Ovary (tissue), 9 donors: ENCODE measurements around the gene NCS1. TPM values are rescaled to one million over a fixed set of nuclear protein-coding genes. Genes with fewer than 3 reads are reported as not detected.

Experiments used
- DNase-seq, 5 donors: peaks; one replicate each; pipeline ENCODE4 v3.0.0-alpha.2; 2019 to 2020
- H3K27ac ChIP-seq, 2 donors: fragments of 200-600 bp; one replicate each; pipeline versions ENCODE4 v1.5.1 to v1.8.0; 2019 to 2022
- H3K27me3 ChIP-seq: fragments of 200-600 bp; one replicate; pipeline ENCODE4 v1.8.0; 2022
- H3K36me3 ChIP-seq: fragments of 200-600 bp; sonication (generic); one replicate; pipeline ENCODE4 v1.5.1; 2019
- H3K4me1 ChIP-seq: one replicate; pipeline ENCODE4 v1.8.1; 2013; ENCODE audit warnings: mild to moderate bottlenecking, moderate library complexity; ENCODE audit not compliant: insufficient read depth
- H3K4me3 ChIP-seq: fragments of 200-600 bp; sonication (generic); one replicate; pipeline ENCODE4 v1.5.1; 2017
- H3K9me3 ChIP-seq, 2 donors: fragments of 200-600 bp in 1 of 2; sonication (generic) in 1 of 2; one replicate each; pipeline versions ENCODE4 v1.5.1 to v1.8.1; 2013 to 2019; ENCODE audit warnings: mild to moderate bottlenecking in 1 of 2, moderate library complexity in 1 of 2
- EP300 ChIP-seq: sonication (generic); formaldehyde crosslinking; IDR thresholded peaks from one replicate; pipeline ENCODE4 v1.6.1; 2017; ENCODE audit warnings: antibody characterized with exemption
- POLR2A ChIP-seq: fragments of 450-650 bp; IDR thresholded peaks from one replicate; pipeline ENCODE4 v1.6.1; 2017; ENCODE audit warnings: antibody characterized with exemption, mild to moderate bottlenecking, moderate library complexity
- WGBS, 3 donors: extraction: QIAGEN DNeasy Blood & Tissue Kit in 1 of 3; methylation state at CpG; one replicate each; pipeline versions ENCODE4 v1.1.5 to v1.1.7; 2013 to 2017; 5-methylcytosine and 5-hydroxymethylcytosine counted together
- intact Hi-C, 4 donors: fragments of 100-400 bp; cut with DNase I; formaldehyde crosslinking; loops; one replicate each; pipeline versions ENCODE4 v1.11.0 to v1.15.1; 2022 to 2023
- polyA plus RNA-seq, 2 donors: library from polyadenylated mRNA; stranded (reverse); fragments of 200-250 nt in 1 of 2; fragments of 350-450 nt in 1 of 2; fragmentation: Illumina TruSeq in 1 of 2; extraction: RNeasy Lipid Tissue Mini Kit (QIAGEN cat#74804) in 1 of 2; gene quantifications; one replicate each; pipeline ENCODE4 v1.2.3, GENCODE V29; 2013 to 2014
- total RNA-seq, 7 donors: library from RNA; depleted of rRNA in 2 of 7; stranded (reverse); fragments of >200 nt in 2 of 7; fragmentation: NEBNext Ultra II Directional in 3 of 7; extraction: Animal tissue kit (Norgen Biotek cat#: 25700) in 3 of 7; gene quantifications; one replicate each; pipeline versions ENCODE4 v1.1.0 to v1.2.4, GENCODE V29; 2016 to 2023
- TF ChIP-seq, protein P1 (sequence below), 3 donors: fragments of 450-650 bp in 2 of 3; fragments of 200-600 bp in 1 of 3; IDR thresholded peaks; one replicate each; pipeline versions ENCODE4 v1.5.1 to v1.8.0; 2016 to 2022; ENCODE audit warnings: antibody characterized with exemption in 3 of 3, mild to moderate bottlenecking in 1 of 3
- donor health status: DM: no; HTN: no; CAD: no; lungs with moderate emphysema.
- donor health status: DM: no; HTN: no; CAD: no.
- donor health status: Bipolar disorder and iron deficiency.
- donor health status: DM: yes; HTN: yes; CAD: no.
- donor health status: DM: no; HTN: no; CAD: no.
- donor health status: DM: yes; HTN: yes; CAD: no.

Gene NCS1
- total and polyA plus RNA-seq, 9 donors, result 3.6 to 46.7 (median 25.0) TPM

DNA sequence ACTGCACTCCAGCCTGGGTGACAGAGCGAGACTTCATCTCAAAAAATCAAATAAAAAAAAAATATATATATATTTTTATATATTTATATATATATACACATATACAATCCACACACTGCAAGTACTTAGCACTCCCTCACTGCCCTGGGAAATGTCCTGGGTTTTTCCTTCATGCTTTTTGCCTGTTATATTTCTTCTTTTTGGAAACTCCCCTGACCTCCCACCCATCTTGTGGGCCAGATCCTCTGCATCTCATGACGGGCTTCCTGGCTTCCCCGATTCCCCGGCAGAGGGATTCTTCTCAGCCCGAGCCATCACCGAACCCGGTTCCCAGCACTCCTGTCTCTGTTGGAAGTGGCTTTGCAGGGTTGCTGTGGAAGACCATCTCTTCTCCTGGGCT, 39.5 kb upstream of the NCS1 start:
- Histone ChIP-seq H3K36me3 (no peaks in the 10 kb centered on the region), H3K4me1 (no peaks in the 10 kb centered on the region), H3K27ac (no peak overlapping the region), H3K27me3 (no peaks in the 10 kb centered on the region), H3K4me3 (no peak overlapping the region), H3K9me3 (no peaks in the 10 kb centered on the region)
- 91 to 94% (median 92%) methylated on average over 7 of the region's 7 CpGs for WGBS, 3 donors
- intact Hi-C loops, result no loop called here
- TF ChIP-seq, protein P1, sequence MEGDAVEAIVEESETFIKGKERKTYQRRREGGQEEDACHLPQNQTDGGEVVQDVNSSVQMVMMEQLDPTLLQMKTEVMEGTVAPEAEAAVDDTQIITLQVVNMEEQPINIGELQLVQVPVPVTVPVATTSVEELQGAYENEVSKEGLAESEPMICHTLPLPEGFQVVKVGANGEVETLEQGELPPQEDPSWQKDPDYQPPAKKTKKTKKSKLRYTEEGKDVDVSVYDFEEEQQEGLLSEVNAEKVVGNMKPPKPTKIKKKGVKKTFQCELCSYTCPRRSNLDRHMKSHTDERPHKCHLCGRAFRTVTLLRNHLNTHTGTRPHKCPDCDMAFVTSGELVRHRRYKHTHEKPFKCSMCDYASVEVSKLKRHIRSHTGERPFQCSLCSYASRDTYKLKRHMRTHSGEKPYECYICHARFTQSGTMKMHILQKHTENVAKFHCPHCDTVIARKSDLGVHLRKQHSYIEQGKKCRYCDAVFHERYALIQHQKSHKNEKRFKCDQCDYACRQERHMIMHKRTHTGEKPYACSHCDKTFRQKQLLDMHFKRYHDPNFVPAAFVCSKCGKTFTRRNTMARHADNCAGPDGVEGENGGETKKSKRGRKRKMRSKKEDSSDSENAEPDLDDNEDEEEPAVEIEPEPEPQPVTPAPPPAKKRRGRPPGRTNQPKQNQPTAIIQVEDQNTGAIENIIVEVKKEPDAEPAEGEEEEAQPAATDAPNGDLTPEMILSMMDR (IDR thresholded peaks at IDR 0.05), result no peak
- TF ChIP-seq EP300 (no peak), POLR2A (no peak)
- DNase-seq, result no peak

DNA sequence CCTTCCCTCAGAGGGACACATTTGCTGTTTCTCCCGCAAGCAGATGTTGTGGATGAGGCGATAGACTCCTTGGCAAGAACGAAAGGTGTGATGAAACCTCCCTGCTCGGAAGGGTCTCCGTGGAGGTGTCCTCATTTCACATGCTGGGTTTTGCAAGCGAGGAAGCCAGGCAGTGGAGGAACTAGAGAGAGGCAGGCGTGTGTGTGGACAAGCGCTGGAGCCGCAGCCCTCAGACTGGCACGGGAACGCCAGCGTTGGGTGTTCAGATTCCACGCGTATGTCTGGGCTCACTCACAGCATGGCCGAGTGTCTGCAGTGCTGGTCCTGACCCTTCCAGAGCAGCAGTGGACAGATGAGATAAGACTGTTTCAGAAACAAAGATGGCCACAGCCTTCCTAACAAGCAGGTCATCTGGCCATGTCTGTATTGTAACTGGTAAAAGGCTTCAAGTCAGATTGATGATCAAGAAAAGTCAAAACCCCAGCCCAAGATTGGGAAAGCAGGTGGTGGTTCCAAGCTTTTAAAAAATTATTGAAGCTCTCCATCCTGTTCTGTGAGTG, 35.0 kb upstream of the NCS1 start:
- intact Hi-C loops, result no loop called here
- Histone ChIP-seq H3K27me3 (no peaks in the 10 kb centered on the region), H3K4me1 (peaks cover 10% of the 10 kb centered on the region), H3K36me3 (no peaks in the 10 kb centered on the region), H3K4me3 (no peak overlapping the region), H3K9me3 (no peaks in the 10 kb centered on the region), H3K27ac (peak overlapping the region in 1 of 2 donors; percentile 66)
- 93 to 98% (median 96%) methylated on average over 15 of the region's 15 CpGs for WGBS, 3 donors
- TF ChIP-seq EP300, result no peak
- TF ChIP-seq POLR2A, result no peak
- TF ChIP-seq, protein P1 (IDR thresholded peaks at IDR 0.05), result no peak
- DNase-seq, result no peak

DNA sequence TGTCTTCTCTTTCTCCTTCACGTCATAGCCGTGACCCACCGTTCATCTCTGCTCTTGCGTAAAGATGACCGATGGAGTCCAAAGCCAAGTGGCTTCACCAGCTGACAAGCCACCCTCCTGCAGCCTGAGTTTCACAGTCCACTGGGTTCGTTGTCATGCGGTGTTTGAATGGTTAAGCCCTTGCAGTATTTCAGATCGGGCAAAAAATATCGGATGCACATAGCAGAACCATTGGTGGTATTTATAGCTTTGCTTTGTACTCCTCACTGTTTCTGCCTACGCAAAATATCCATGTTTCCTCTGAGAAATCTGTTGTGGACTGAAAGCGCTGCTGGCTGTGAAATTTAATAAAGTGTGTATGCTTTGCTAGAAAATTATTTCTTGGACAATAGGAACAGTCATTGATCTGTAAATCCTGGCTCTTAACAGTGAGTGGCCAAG, 34.5 kb upstream of the NCS1 start:
- 68 to 75% (median 71%) methylated on average over 11 of the region's 11 CpGs for WGBS, 3 donors
- H3K9me3 ChIP-seq, result no peaks in the 10 kb centered on the region
- no peak overlapping the region for H3K4me3 ChIP-seq
- intact Hi-C loops, result no loop called here
- no peaks in the 10 kb centered on the region for H3K36me3 ChIP-seq
- TF ChIP-seq, protein P1 (IDR thresholded peaks at IDR 0.05), result no peak
- no peak for TF ChIP-seq POLR2A
- TF ChIP-seq EP300, result no peak
- peaks cover 10% of the 10 kb centered on the region for H3K4me1 ChIP-seq
- no peak for DNase-seq
- H3K27me3 ChIP-seq, result no peaks in the 10 kb centered on the region
- H3K27ac ChIP-seq, result peak overlapping the region in 1 of 2 donors; percentile 66

DNA sequence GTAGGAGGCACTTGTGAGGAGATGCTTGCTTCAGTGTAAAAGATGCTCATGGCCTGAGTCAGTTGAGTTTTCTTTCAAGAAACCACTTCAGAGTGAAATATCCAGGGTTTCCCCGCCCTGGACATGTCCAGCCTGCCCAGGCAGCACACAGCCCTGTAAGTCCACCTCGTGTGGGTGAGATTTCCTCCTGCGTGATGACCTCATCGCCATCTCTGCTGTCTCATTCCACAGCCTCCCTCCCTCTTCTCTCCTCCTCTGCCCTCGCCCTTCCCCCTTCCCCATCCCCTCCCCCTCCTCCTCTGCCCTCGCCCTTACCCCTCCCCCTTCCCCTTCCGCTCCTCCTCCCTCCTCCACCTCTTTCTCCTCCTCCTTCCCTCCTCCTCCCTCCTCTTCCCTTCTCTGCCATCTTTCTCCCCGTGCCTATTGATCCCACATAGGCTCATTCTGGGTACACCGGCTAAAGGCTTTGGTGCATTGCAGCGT, 34.0 kb upstream of the NCS1 start:
- peak overlapping the region in 1 of 2 donors; percentile 66 for H3K27ac ChIP-seq
- no peaks in the 10 kb centered on the region for H3K27me3 ChIP-seq
- peaks cover 10% of the 10 kb centered on the region for H3K4me1 ChIP-seq
- intact Hi-C loops, result no loop called here
- no peaks in the 10 kb centered on the region for H3K36me3 ChIP-seq
- no peak overlapping the region for H3K4me3 ChIP-seq
- H3K9me3 ChIP-seq, result no peaks in the 10 kb centered on the region
- WGBS, 3 donors, result 26 to 30% (median 28%) methylated on average over 10 of the region's 10 CpGs
- DNase-seq, result peak; percentile 55 to 73 (median 63)
- TF ChIP-seq POLR2A (no peak), EP300 (no peak)
- TF ChIP-seq, protein P1 (IDR thresholded peaks at IDR 0.05), result no peak
